NCI-H1417 treated with DMSO at 0.1 percent for 48 hours (cell line): ENCODE measurements around the gene TM4SF20.

Source experiments
- DNase-seq: peaks from one replicate; lab custom pipeline; 2025; lab: John Stamatoyannopoulos, UW

The TM4SF20 gene

DNA sequence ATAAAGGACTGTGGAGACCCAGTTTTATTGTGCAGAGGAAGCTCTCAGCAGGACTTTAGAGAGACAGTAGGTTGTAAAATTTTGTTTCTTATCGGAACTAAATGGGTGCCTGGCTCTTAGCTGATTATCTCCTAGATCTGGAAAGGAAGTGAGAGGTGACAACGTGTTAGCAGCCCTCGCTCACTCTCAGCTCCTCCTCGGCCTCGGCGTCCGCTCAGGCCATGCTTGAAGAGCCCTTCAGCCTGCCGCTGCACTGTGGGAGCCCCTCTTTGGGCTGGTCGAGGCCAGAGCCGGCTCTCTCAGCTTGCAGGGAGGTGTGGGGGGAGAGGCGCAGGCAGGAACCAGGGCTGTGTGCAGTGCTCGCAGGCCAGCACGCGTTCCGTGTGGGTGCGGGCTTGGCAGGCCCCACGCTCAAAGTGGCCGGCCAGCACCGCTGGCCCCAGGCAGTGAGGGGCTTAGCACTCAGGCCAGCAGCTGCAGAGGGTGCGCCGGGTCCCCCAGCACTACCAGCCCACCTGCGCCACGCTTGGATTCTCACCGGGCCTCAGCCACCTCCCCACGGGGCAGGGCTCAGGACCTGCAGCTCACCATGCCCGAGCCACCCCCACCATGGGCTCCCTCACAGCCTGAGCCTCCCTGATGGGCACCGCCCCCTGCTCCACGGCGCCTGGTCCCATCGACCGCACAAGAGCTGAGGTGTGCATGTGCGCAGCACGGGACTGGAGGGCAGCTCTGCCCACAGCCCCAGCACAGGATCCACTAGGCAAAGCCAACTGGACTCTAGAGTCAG is 58.6 kb downstream of the TM4SF20 start:
- no peak for DNase-seq

DNA sequence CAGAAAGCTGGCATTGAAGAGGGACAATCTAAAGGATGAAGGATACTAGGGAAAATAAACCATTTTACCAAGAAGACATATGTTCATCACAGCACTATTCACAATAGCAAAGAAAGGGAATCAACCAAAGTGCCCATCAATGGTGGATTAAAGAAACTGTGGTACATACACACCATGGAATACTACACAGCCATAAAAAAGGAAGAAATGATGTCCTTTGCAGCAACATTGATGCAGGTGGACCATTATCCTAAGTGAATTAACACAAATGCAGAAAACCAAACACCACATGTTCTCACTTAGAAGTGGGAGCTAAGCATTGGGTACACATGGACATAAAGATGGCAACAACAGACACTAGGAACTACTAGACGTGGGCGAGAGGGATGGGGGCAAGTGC is 61.3 kb downstream of the TM4SF20 start:
- DNase-seq, result no peak

GRCh38 chr2:227313310-227313709 is 65.8 kb downstream of the TM4SF20 start:
- no peak for DNase-seq

DNA sequence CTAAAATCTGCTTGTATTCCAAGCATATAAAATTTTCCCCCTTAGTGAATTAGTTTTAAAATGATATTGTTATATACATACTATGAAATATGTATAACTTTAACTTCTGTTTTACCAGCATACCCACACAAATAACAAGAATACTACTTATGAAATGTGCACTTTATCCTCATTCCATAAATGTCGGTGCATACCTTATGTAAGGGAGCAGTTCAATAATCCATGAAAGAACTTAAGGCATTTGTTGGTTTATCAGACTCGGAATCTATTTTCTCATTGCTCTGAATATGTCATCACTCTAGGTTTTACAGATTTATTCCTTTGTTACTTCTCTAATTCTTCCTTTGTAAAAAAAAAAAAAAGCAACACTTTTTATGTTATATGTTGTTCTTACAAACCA is 66.5 kb downstream of the TM4SF20 start:
- DNase-seq, result no peak
